Breast epithelium (tissue), 4 donors: Measurements from ENCODE around the gene GCNT2. TPM values are rescaled to one million over a fixed set of nuclear protein-coding genes. Genes with fewer than 3 reads are reported as not detected.
A peak's percentile ranks its signal among the peaks of the same experiment; 100 is the strongest.
"Not testable (repeated sequence)": the region's sequence is repeated elsewhere in the genome, so short reads cannot be mapped to it uniquely, and the experiment has no call there.

Experiments
- DNase-seq, 2 donors: peaks; one replicate each; pipeline ENCODE4 v3.0.0-alpha.2; 2019; ENCODE audit warnings: low spot score in 2 of 2
- H3K27ac ChIP-seq, 2 donors: fragments of 200-600 bp; sonication (generic) in 1 of 2; one replicate each; pipeline ENCODE4 v1.5.1; 2016 to 2019; ENCODE audit warnings: mild to moderate bottlenecking in 1 of 2
- H3K27me3 ChIP-seq, 2 donors: fragments of 200-600 bp; sonication (generic) in 1 of 2; one replicate each; pipeline versions ENCODE4 v1.5.1 to v1.6.0; 2017 to 2019; ENCODE audit warnings: control low read depth in 1 of 2, mild to moderate bottlenecking in 1 of 2
- H3K36me3 ChIP-seq: fragments of 200-600 bp; one replicate; pipeline ENCODE4 v1.5.1; 2019
- H3K4me1 ChIP-seq, 2 donors: fragments of 200-600 bp; sonication (generic); one replicate each; pipeline ENCODE4 v1.5.1; 2016 to 2019; ENCODE audit warnings: control low read depth in 1 of 2
- H3K4me3 ChIP-seq, 3 donors: fragments of 200-600 bp; sonication (generic); 1 replicate in 2 of 3; 2 replicates in 1 of 3; pipeline ENCODE4 v1.5.1; 2016 to 2019; ENCODE audit warnings: mild to moderate bottlenecking in 3 of 3, moderate library complexity in 2 of 3
- H3K9me3 ChIP-seq, 2 donors: fragments of 200-600 bp; sonication (generic) in 1 of 2; one replicate each; pipeline ENCODE4 v1.5.1; 2016 to 2019; ENCODE audit warnings: control low read depth in 1 of 2
- CTCF ChIP-seq, 3 donors: fragments of 450-650 bp; IDR thresholded peaks; one replicate each; pipeline ENCODE4 v1.5.1; 2016 to 2017; ENCODE audit warnings: antibody characterized with exemption in 3 of 3, mild to moderate bottlenecking in 3 of 3, moderate library complexity in 3 of 3
- POLR2A ChIP-seq: fragments of 450-650 bp; IDR thresholded peaks from one replicate; pipeline ENCODE4 v1.6.1; 2016; ENCODE audit warnings: antibody characterized with exemption, mild to moderate bottlenecking, moderate library complexity
- POLR2AphosphoS5 ChIP-seq, 3 donors: sonication (generic); formaldehyde crosslinking; IDR thresholded peaks; one replicate each; pipeline ENCODE4 v1.6.1; 2017; ENCODE audit warnings: antibody characterized with exemption in 3 of 3
- intact Hi-C: fragments of 100-400 bp; cut with DNase I; formaldehyde crosslinking; loops from one replicate; pipeline ENCODE4 v1.15.1; 2023; ENCODE audit warnings: low total_unique reads
- total RNA-seq, 3 donors: library from RNA; depleted of rRNA; stranded (reverse); fragments of >200 nt; gene quantifications; one replicate each; pipeline ENCODE4 v1.1.0, GENCODE V29; 2016

Gene GCNT2
- total RNA-seq, 3 donors from 2014 or later: 1.4 to 22.0 (median 13.4) TPM

GRCh38 chr6:10516953-10517352 is 4.2 kb upstream of the GCNT2 start:
- H3K27me3 ChIP-seq: no peaks in the 10 kb centered on the region
- H3K9me3 ChIP-seq: no peaks in the 10 kb centered on the region
- no peaks in the 10 kb centered on the region for H3K36me3 ChIP-seq
- no peak for TF ChIP-seq POLR2A
- no peaks in the 10 kb centered on the region for H3K4me1 ChIP-seq
- no peak overlapping the region for H3K4me3 ChIP-seq
- intact Hi-C loops: no loop called here
- DNase-seq: no peak
- H3K27ac ChIP-seq: no peak overlapping the region

GRCh38 chr6:10518557-10519407 is 2.4 kb upstream of the GCNT2 start:
- H3K4me3 ChIP-seq: peak overlapping the region in 1 of 3 donors; percentile 16
- peak in 1 of 2 donors; percentile 46 for DNase-seq
- no peaks in the 10 kb centered on the region for H3K36me3 ChIP-seq
- no peaks in the 10 kb centered on the region for H3K4me1 ChIP-seq
- H3K27me3 ChIP-seq: no peaks in the 10 kb centered on the region
- intact Hi-C loops: no loop called here
- no peaks in the 10 kb centered on the region for H3K9me3 ChIP-seq
- peak overlapping the region; percentile 70 to 84 for H3K27ac ChIP-seq
- TF ChIP-seq POLR2AphosphoS5 (IDR thresholded peaks at IDR 0.05) (no peak), CTCF (IDR thresholded peaks at IDR 0.05) (no peak), POLR2A (no peak)

GRCh38 chr6:10519408-10519697 is 1.8 kb upstream of the GCNT2 start:
- H3K36me3 ChIP-seq, DNase-seq, H3K27me3 ChIP-seq, H3K4me1 ChIP-seq, H3K4me3 ChIP-seq, intact Hi-C loops, H3K9me3 ChIP-seq: not testable (repeated sequence)
- peak overlapping the region; percentile 70 to 84 for H3K27ac ChIP-seq

- TF ChIP-seq CTCF (IDR thresholded peaks at IDR 0.05): no peak
- TF ChIP-seq POLR2A: no peak
- TF ChIP-seq POLR2AphosphoS5 (IDR thresholded peaks at IDR 0.05): no peak
- no peaks in the 10 kb centered on the region for H3K27me3 ChIP-seq
- no peaks in the 10 kb centered on the region for H3K9me3 ChIP-seq
- intact Hi-C loops: no loop called here
- no peaks in the 10 kb centered on the region for H3K36me3 ChIP-seq
- H3K4me1 ChIP-seq: no peaks in the 10 kb centered on the region
- H3K27ac ChIP-seq: peak overlapping the region; percentile 89
- DNase-seq: no peak
- peak overlapping the region in 2 of 3 donors; percentile 23 to 55 for H3K4me3 ChIP-seq
Observed at GRCh38 chr6:10520468-10520867, 683 bp upstream of the GCNT2 start.

GRCh38 chr6:10522929-10523573 is 1.9 kb downstream of the GCNT2 start:
- Histone ChIP-seq H3K9me3 (no peaks in the 10 kb centered on the region), H3K36me3 (no peaks in the 10 kb centered on the region), H3K4me1 (no peaks in the 10 kb centered on the region), H3K27ac (peak overlapping the region; percentile 89), H3K4me3 (peak overlapping the region in 1 of 3 donors; percentile 23), H3K27me3 (no peaks in the 10 kb centered on the region)
- no peak for DNase-seq
- intact Hi-C loops: no loop called here
- TF ChIP-seq POLR2AphosphoS5 (IDR thresholded peaks at IDR 0.05) (no peak), POLR2A (no peak), CTCF (IDR thresholded peaks at IDR 0.05) (no peak)

- Histone ChIP-seq H3K27ac (no peak overlapping the region), H3K4me3 (no peak overlapping the region), H3K36me3 (no peaks in the 10 kb centered on the region), H3K27me3 (no peaks in the 10 kb centered on the region), H3K9me3 (no peaks in the 10 kb centered on the region), H3K4me1 (no peaks in the 10 kb centered on the region)
- intact Hi-C loops: no loop called here
- no peak for TF ChIP-seq CTCF (IDR thresholded peaks at IDR 0.05)
- TF ChIP-seq POLR2AphosphoS5 (IDR thresholded peaks at IDR 0.05): no peak
- no peak for TF ChIP-seq POLR2A
- no peak for DNase-seq
Observed at GRCh38 chr6:10526156-10526555, 5.0 kb downstream of the GCNT2 start.
